Measurements from ENCODE around the gene P3H4.

Gene P3H4

GRCh38 chr17:41812381-41813151, 817 bp upstream of the P3H4 start, which contains the start of gene FKBP10:
FKBP10 (plus strand) TSS chr17:41813004; CDS start chr17:41813035, 31 bp downstream.
- ChIA-PET POLR2A (interaction anchor here (0.6 to 4.6 kb wide), 29 partner anchors 10 to 205 kb away, joined by 3 to 40 read pairs (median 6); partner anchors contain the start of genes ACLY, DNAJC7, EIF1 and JUP), CTCF (interaction anchor here (0.7 to 1.9 kb wide), 6 partner anchors 11 to 147 kb away, joined by 3 to 9 read pairs (median 4); partner anchors contain the start of gene HAP1)
- DNase-seq (ENCODE audit: extremely low spot score), result peak; percentile 86
- peak; percentile 100 for TF ChIP-seq ZNF384 (IDR thresholded peaks at IDR 0.05)
- TF ChIP-seq L3MBTL2 (conservative IDR thresholded peaks at IDR 0.05), result peak; percentile 58
- no peak for TF ChIP-seq FOXK2 (IDR thresholded peaks at IDR 0.05)
- peak; percentile 72; the same call in 1 of the 2 replicates for TF ChIP-seq FOXM1 (IDR thresholded peaks at IDR 0.05; ENCODE audit: borderline replicate concordance)
- TF ChIP-seq CTBP1 (IDR thresholded peaks at IDR 0.05; ENCODE audit: borderline replicate concordance), result peak; percentile 76
- TF ChIP-seq PKNOX1 (IDR thresholded peaks at IDR 0.05), result no peak

DNA sequence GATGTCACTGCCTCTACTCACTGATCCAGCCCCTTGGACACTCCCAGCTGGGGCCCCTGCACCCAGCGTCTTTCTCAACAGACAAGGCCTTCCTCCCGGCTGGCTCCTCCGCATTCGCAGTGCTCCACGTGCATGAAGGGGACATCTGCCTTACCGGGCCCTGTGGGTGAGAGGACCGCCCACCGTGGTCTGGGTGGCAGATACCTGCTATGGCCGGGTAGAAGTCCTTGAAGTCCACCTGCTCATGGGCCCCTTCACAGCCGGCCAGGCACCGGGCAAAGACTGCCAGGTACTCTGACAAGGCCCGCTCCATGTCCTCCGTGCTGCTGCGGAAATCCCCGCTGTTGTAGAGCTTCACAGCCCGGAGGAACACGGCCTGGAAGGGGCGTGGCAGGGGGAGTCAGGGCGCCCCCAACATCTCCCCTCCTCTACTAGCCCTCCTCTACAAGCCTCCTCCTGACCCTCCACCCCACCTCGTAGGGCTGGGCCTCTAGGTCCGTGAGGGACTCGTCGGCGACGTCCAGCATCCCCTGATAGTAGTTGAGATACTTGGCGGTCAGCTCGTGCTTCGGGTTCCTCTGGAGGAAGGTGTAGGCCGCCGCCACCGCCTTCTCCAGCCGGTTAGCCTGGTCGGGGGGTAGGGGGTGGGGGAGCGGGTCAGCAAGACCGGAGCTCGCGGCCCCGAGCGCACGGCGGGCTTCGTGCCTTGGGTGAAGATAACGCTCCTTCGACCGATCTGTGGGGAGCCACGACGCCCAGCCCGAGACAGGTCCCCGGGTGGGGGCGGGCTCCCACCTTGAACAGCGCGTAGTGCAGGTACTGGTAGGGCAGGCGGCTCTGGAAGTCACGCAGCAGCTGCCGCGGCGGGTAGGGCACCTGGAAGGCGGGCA, 845 bp downstream of the P3H4 start:
- ChIA-PET POLR2A (interaction anchor here (0.6 to 4.6 kb wide), 26 partner anchors 8 to 205 kb away, joined by 3 to 40 read pairs (median 5); partner anchors contain the start of genes EIF1, JUP, KLHL10 and KLHL11), CTCF (interaction anchor here (0.6 to 1.9 kb wide), 13 partner anchors 10 to 146 kb away, joined by 3 to 15 read pairs (median 3); no protein-coding TSS in a partner anchor)
- no peak for DNase-seq (ENCODE audit: extremely low spot score)
- TF ChIP-seq L3MBTL2 (conservative IDR thresholded peaks at IDR 0.05), result peak; percentile 67
- TF ChIP-seq TARDBP (IDR thresholded peaks at IDR 0.05), result no peak
- no peak for TF ChIP-seq NFRKB (IDR thresholded peaks at IDR 0.05)

GRCh38 chr17:41806685-41807445, 4.9 kb downstream of the P3H4 start:
- TF ChIP-seq FOXM1 (IDR thresholded peaks at IDR 0.05; ENCODE audit: borderline replicate concordance) (no peak), SP1 (IDR thresholded peaks at IDR 0.05) (no peak), PKNOX1 (IDR thresholded peaks at IDR 0.05) (no peak), TARDBP (IDR thresholded peaks at IDR 0.05) (no peak), BHLHE40 (IDR thresholded peaks at IDR 0.05; ENCODE audit: borderline replicate concordance) (no peak), ELF4 (IDR thresholded peaks at IDR 0.05) (no peak), FOXA1 (IDR thresholded peaks at IDR 0.05) (no peak), LEF1 (IDR thresholded peaks at IDR 0.05; ENCODE audit: borderline replicate concordance) (no peak), ARNT (IDR thresholded peaks at IDR 0.05) (no peak), CTBP1 (IDR thresholded peaks at IDR 0.05; ENCODE audit: borderline replicate concordance) (no peak), FOXK2 (IDR thresholded peaks at IDR 0.05) (no peak), SUZ12 (IDR thresholded peaks at IDR 0.05) (no peak)
- ChIA-PET POLR2A (interaction anchor here (0.9 to 3.0 kb wide), 4 partner anchors 21 to 117 kb away, joined by 3 to 11 read pairs (median 4); partner anchors contain the start of gene JUP), CTCF (interaction anchor here (1.2 to 1.3 kb wide), 2 partner anchors 69 to 82 kb away, joined by 3 to 4 read pairs; no protein-coding TSS in a partner anchor)
- no peak for DNase-seq (ENCODE audit: extremely low spot score)

DNA sequence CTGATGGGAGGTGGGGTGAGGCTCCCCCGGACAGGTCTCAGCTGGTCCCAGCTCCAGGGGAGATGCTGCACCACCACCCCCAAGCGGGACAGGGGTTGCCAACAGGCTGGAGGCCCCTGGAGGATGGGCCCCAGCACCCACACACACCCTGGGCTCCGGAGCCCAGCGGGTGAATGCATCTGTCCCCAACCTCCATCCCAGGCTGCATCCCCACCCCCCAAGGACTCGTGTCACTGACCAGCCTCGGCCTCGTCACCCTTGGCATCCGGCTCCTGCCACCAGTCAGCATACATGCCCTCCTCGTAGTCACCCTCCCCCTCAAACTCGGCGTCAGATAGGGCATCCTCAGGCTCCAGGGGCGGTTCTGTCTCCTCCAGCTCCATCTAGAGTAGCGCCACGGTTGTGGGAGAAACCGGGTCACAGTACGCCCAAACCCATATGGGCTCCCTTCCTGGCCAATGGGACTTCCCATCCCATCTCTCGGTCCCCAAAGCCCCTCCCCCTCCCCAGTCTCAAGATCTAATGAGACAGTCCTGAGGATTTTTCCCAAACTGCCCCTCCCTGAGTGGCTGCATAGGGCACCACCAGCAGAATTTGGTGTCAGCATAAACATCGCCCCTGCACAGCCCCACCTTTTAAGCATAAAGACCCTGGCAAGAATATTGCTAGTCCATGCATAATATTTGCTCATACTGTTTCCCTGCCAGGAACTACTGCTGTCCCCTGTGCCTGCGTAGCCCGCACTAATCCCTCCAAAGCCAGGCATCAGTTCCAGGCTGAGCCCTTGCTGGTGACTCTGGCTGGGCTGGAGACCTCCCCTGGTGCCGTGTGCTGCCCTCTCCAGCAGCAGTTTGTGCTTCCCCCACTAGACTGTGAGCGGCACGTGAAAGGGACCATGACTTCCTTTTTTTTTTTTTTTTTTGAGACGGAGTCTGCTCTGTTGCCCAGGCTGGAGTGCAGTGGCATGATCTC, 8.4 kb downstream of the P3H4 start:
- DNase-seq (ENCODE audit: extremely low spot score), result no peak
- ChIA-PET POLR2A (interaction anchor here (0.7 kb wide), 1 partner anchor 60 kb away, joined by 3 read pairs; no protein-coding TSS in a partner anchor), CTCF (interaction anchor here (1.6 kb wide), 1 partner anchor 66 kb away, joined by 14 read pairs; no protein-coding TSS in a partner anchor)
- TF ChIP-seq HDGF (IDR thresholded peaks at IDR 0.05; ENCODE audit: borderline replicate concordance), result no peak
- TF ChIP-seq SP1 (IDR thresholded peaks at IDR 0.05), result no peak
- TF ChIP-seq NFRKB (IDR thresholded peaks at IDR 0.05), result no peak
- TF ChIP-seq PKNOX1 (IDR thresholded peaks at IDR 0.05), result no peak
- TF ChIP-seq FOXK2 (IDR thresholded peaks at IDR 0.05), result no peak
- no peak for TF ChIP-seq FOXM1 (IDR thresholded peaks at IDR 0.05; ENCODE audit: borderline replicate concordance)
- no peak for TF ChIP-seq LEF1 (IDR thresholded peaks at IDR 0.05; ENCODE audit: borderline replicate concordance)
- TF ChIP-seq CTBP1 (IDR thresholded peaks at IDR 0.05; ENCODE audit: borderline replicate concordance), result no peak
- no peak for TF ChIP-seq L3MBTL2 (conservative IDR thresholded peaks at IDR 0.05)
- TF ChIP-seq BHLHE40 (IDR thresholded peaks at IDR 0.05; ENCODE audit: borderline replicate concordance), result no peak
- no peak; the same call in 1 of the 2 replicates for TF ChIP-seq ZNF384 (IDR thresholded peaks at IDR 0.05)
- no peak for TF ChIP-seq ELF4 (IDR thresholded peaks at IDR 0.05)
- TF ChIP-seq FOXA1 (IDR thresholded peaks at IDR 0.05), result no peak
- no peak for TF ChIP-seq SUZ12 (IDR thresholded peaks at IDR 0.05)
- TF ChIP-seq ARNT (IDR thresholded peaks at IDR 0.05), result no peak
- no peak for TF ChIP-seq TARDBP (IDR thresholded peaks at IDR 0.05)

Measured in HEK293T (cell line).